PFSK-1 (cell line): ENCODE measurements around the gene PDSS1.

Experiments used
- FOXP2 ChIP-seq: optimal IDR thresholded peaks from 2 replicates; pipeline ENCODE3; 2011; ENCODE audit warnings: borderline replicate concordance, control low read depth, inconsistent platforms; ENCODE audit not compliant: insufficient read depth; ENCODE audit errors: extremely low read length, extremely low read depth
- POLR2AphosphoS5 ChIP-seq: IDR thresholded peaks from 2 replicates; pipeline ENCODE4 v1.6.1; 2012; ENCODE audit warnings: low read depth, mild to moderate bottlenecking, control low read depth, low read length, moderate library complexity
- REST ChIP-seq, 2 experiments: IDR thresholded peaks; 2 replicates each; pipeline versions ENCODE4 v1.6.1 to v1.8.0; 2011 to 2012; ENCODE audit warnings: low read depth in 2 of 2, low read length in 2 of 2, control low read depth in 1 of 2, inconsistent platforms in 1 of 2, mild to moderate bottlenecking in 1 of 2, moderate library complexity in 1 of 2; ENCODE audit not compliant: insufficient read depth in 1 of 2
- SIN3A ChIP-seq: IDR thresholded peaks from 2 replicates; pipeline ENCODE4 v1.6.1; 2012; ENCODE audit warnings: mild to moderate bottlenecking, low read length, moderate library complexity, borderline replicate concordance; ENCODE audit not compliant: insufficient read depth
- TAF1 ChIP-seq: IDR thresholded peaks from 2 replicates; pipeline ENCODE4 v1.6.1; 2012; ENCODE audit warnings: low read length, control low read depth, borderline replicate concordance; ENCODE audit not compliant: insufficient read depth

GRCh38 chr10:26781797-26782196 is 84.3 kb downstream of the PDSS1 start:
- TF ChIP-seq REST (IDR thresholded peaks at IDR 0.05; ENCODE audit: insufficient read depth in 1 of 2, low read depth in 2 of 2, low read length in 2 of 2) (no peak), SIN3A (no peak), POLR2AphosphoS5 (no peak), TAF1 (no peak), FOXP2 (no peak)
